Epithelial cell of proximal tubule (primary cell): ENCODE results near the gene TP73. TPM values are rescaled to one million over a fixed set of nuclear protein-coding genes. Genes with fewer than 3 reads are reported as not detected.

Source experiments
- DNase-seq: peaks from one replicate; pipeline ENCODE4 v3.0.0-alpha.2; 2011; ENCODE audit warnings: low read depth
- H3K4me3 ChIP-seq: 2 replicates; pipeline ENCODE4 v1.5.1; 2011; ENCODE audit warnings: low read depth, mild to moderate bottlenecking, low read length
- total RNA-seq: library from RNA; depleted of rRNA; stranded (reverse); fragments of >200 nt; gene quantifications from 2 replicates; pipeline ENCODE4 v1.2.3, GENCODE V29; 2015
- TF ChIP-seq, protein P1 (sequence below): conservative IDR thresholded peaks from 2 replicates; pipeline ENCODE4 v1.5.1; 2012; ENCODE audit warnings: low read depth, mild to moderate bottlenecking, low read length

TP73 gene
- total RNA-seq, 1 donor from 2014 or later, result not detected

DNA sequence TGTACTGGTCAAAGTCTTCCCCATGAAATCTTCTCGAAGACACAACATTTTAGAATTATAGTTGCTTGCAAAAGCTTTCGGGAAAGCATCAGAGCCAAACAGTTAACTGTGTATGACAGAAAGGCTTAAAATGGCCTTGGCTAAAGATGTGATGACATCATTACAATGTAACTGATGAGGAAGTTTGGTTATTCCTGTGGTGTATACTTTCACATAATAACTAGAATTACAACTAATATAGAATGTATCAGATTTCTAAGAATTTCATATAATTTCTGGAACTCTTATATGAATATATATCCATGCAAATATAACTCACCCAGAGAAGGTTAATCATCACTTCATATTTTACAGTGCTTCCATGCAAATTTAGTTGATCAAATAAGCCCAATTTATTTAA lies 8.4 kb downstream of the TP73 start:
- TF ChIP-seq, protein P1, sequence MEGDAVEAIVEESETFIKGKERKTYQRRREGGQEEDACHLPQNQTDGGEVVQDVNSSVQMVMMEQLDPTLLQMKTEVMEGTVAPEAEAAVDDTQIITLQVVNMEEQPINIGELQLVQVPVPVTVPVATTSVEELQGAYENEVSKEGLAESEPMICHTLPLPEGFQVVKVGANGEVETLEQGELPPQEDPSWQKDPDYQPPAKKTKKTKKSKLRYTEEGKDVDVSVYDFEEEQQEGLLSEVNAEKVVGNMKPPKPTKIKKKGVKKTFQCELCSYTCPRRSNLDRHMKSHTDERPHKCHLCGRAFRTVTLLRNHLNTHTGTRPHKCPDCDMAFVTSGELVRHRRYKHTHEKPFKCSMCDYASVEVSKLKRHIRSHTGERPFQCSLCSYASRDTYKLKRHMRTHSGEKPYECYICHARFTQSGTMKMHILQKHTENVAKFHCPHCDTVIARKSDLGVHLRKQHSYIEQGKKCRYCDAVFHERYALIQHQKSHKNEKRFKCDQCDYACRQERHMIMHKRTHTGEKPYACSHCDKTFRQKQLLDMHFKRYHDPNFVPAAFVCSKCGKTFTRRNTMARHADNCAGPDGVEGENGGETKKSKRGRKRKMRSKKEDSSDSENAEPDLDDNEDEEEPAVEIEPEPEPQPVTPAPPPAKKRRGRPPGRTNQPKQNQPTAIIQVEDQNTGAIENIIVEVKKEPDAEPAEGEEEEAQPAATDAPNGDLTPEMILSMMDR, result no peak
- no peak for DNase-seq
- no peak overlapping the region for H3K4me3 ChIP-seq

DNA sequence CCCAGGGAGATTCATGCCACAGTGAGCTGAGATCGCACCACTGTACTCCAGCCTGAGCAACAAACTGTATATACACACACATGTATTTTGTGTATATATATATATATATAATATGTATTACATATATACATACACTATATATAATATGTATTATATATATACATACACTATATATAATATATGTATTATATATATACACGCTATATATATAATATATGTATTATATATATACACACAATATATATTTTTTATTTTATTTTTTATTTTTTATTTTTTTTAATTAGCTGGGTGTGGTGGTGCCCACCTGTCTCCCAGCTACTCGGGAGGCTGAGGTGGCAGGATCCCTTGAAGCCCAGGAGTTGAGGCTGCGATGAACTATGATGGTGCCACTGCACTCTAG lies 9.3 kb downstream of the TP73 start:
- TF ChIP-seq, protein P1, result no peak
- DNase-seq, result no peak
- no peak overlapping the region for H3K4me3 ChIP-seq

DNA sequence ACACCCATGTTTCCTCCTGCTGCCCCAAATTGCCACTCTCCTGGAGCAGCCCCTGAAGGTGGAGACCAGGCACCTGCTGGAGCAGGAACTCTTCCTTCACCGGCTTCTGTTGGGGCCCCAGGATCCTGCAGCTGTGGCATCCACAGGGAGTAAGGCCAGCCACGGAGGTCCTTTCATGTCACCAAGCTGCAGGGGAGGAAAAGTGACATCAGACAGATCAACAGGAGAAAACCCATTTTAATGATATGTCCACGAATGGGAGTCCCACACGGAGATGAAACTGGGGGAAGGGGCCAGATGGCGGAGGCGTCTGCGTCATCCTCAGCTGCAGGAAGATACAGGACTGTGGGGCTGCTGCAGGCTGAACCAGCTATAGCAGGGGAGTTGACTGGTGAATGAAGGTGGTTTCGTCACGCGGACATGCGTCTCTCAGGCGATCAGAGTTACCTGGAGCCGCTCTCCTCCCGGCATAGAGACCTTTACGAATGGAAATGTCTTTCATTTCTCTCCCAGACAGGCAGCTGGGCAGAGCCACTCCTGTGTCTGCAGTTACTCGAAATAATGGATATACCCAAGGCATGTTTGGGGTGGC lies 9.9 kb downstream of the TP73 start:
- no peak for DNase-seq
- TF ChIP-seq, protein P1, result no peak
- no peak overlapping the region for H3K4me3 ChIP-seq

DNA sequence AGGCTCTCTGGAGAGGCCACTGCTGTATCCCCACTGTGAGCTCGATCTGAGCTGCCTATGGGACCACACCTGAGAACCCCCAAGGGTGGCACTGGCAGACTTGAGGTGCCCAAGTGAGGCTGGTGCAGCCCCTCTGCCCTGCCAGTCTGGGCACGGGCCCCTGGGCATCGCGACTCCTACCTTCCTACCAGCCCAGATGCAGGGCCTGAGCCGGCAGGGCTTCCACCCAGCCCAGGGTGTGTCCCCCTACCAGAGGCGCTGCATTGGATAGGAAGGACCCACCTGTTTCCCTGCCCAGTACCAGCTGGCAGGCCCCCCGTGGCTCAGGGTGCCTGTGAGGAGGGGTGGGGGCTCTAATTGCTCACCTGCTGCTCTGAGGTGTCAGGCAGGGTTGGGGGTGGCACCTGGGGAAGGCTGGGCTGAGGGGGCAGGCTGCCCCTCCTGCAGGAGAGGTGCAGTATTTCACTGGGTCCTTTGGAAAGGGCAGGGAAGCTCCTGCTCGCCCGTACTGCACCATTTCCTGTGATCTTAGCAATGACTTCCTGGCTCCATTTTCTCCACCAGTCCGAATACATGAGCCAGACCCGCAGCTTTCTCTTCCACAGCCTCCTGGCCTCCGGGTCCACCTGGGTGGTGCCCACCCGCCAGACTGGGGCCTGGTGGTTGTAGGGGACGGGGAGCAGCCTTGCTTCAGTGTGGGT lies 11.8 kb downstream of the TP73 start:
- no peak for DNase-seq
- no peak overlapping the region for H3K4me3 ChIP-seq
- TF ChIP-seq, protein P1, result no peak

DNA sequence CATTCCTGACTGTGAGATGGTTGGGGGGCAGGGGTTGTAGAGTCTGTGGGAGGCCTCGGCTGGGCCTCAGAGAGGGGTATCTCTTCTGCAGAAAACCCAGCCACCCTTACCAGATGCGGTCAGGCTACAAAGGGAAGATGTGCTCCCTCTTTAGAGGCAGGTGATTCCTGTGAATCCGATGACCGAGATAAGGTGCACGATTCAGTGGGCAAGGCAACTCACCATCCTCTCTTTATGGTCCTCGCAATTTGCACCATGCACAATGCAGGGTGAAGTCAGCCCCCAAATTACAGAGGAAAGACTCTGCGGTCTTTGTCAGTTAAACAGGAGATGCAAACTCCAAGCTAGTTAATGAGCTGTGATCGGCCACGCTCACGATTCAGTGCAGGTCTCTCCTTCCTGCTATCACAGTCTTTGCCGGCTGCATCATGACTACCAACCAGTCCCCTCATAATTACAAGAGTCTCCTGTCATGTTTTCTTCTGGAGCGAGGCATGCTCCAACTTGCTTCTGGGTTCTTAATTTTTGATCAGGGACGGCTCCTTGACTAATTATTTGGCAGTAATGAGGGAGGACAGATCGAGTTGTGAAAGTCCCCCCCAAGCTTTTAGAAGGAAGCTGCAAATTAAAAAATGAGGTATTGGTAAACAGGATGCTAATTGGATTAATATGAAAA lies 12.5 kb downstream of the TP73 start:
- TF ChIP-seq, protein P1, result no peak
- no peak overlapping the region for H3K4me3 ChIP-seq
- DNase-seq, result no peak

DNA sequence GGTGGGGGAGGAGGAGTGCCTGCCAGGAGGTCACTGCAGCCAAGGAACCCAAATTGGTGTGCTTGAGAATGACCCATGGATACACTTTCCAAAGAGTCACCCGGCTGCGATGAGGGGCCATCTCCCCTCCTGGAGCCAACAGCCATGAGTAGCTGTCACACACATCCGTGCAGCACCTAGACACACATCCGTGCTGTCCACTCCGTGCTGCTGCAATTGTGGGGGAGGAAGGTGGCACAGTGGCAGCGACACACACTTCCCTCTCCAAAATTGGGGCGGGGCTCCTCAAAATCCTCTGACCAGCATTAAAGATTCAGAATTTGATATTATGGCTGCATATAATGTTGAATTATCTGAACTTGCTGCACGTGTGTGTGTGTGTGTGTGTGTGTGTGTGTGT lies 15.8 kb downstream of the TP73 start:
- no peak for DNase-seq
- TF ChIP-seq, protein P1, result no peak
- H3K4me3 ChIP-seq, result no peak overlapping the region
